ENCODE data around the gene CCDC158.

Gene CCDC158

DNA sequence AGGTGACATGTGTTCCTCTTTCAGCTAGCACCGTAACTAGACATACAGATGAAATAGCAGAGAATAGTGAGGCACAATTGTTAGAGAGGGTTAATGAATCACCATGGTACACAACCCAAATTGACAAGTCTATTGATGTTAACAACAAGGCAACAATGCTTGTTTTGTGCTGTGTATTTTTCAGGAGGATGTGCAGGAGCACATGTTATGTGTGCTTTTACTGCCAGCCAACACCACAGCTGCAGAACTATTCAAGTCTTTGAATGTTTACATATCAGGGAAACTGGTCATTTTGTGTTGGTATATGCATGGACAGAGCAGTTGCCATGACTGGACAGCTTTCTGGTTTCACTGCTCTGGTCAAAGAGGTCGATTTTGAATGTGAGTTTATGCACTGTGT is 81.6 kb downstream of the CCDC158 start:
- Histone ChIP-seq H3K4me3 (ENCODE audit: insufficient read depth, low read length, poor library complexity, severe bottlenecking) (no peak overlapping the region), H3F3A (ENCODE audit: insufficient read depth) (no peaks in the 10 kb centered on the region), H4K20me1 (ENCODE audit: low read depth, low read length) (no peaks in the 10 kb centered on the region), H3K27ac (ENCODE audit: low read depth, low read length) (no peak overlapping the region), H2AFZ (ENCODE audit: low read depth, low read length, severe bottlenecking) (no peak overlapping the region), H3K79me2 (ENCODE audit: insufficient read depth, low read length) (no peaks in the 10 kb centered on the region), H3K9me2 (replicated peaks; ENCODE audit: insufficient read depth, low read length) (no peaks in the 10 kb centered on the region), H3K27me3 (ENCODE audit: low read length) (no peaks in the 10 kb centered on the region), H3K4me2 (ENCODE audit: low read depth, low read length, poor library complexity, severe bottlenecking) (no peak overlapping the region), H3K9ac (ENCODE audit: low read length) (no peak overlapping the region), H3K36me3 (ENCODE audit: low read length) (no peaks in the 10 kb centered on the region), H3K9me3 (ENCODE audit: insufficient read depth, low read length) (no peaks in the 10 kb centered on the region)
- TF ChIP-seq, protein P1, sequence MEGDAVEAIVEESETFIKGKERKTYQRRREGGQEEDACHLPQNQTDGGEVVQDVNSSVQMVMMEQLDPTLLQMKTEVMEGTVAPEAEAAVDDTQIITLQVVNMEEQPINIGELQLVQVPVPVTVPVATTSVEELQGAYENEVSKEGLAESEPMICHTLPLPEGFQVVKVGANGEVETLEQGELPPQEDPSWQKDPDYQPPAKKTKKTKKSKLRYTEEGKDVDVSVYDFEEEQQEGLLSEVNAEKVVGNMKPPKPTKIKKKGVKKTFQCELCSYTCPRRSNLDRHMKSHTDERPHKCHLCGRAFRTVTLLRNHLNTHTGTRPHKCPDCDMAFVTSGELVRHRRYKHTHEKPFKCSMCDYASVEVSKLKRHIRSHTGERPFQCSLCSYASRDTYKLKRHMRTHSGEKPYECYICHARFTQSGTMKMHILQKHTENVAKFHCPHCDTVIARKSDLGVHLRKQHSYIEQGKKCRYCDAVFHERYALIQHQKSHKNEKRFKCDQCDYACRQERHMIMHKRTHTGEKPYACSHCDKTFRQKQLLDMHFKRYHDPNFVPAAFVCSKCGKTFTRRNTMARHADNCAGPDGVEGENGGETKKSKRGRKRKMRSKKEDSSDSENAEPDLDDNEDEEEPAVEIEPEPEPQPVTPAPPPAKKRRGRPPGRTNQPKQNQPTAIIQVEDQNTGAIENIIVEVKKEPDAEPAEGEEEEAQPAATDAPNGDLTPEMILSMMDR (IDR thresholded peaks at IDR 0.05; ENCODE audit: insufficient read depth, low read length, poor library complexity, severe bottlenecking): no peak
- no peak for TF ChIP-seq EZH2phosphoT487 (conservative IDR thresholded peaks at IDR 0.05; ENCODE audit: low read length)

DNA sequence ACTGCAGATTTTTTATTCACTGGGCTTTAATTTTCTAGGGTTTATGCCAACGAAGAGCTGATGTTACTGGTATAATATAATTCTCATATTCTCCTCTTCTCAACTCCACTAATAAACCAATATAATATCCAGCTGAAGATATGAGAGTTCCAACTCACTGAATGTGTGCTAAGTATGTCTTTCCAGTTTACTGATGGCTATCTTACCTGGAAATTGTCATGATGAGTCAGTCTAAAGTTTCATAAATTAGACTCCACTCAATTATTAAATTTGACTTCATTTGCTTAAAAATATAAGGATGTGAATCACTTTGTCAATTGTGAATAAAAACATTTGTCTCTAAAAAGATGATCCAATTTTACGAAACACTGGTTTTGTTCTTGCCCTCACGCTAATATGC is 86.1 kb downstream of the CCDC158 start:
- Histone ChIP-seq H3K36me3 (ENCODE audit: low read length) (no peaks in the 10 kb centered on the region), H4K20me1 (ENCODE audit: low read depth, low read length) (no peaks in the 10 kb centered on the region), H3K9me3 (ENCODE audit: insufficient read depth, low read length) (no peaks in the 10 kb centered on the region), H3K4me2 (ENCODE audit: low read depth, low read length, poor library complexity, severe bottlenecking) (no peak overlapping the region), H2AFZ (ENCODE audit: low read depth, low read length, severe bottlenecking) (no peak overlapping the region), H3K4me3 (ENCODE audit: insufficient read depth, low read length, poor library complexity, severe bottlenecking) (no peak overlapping the region), H3K9me2 (replicated peaks; ENCODE audit: insufficient read depth, low read length) (no peaks in the 10 kb centered on the region), H3K9ac (ENCODE audit: low read length) (no peak overlapping the region), H3K27ac (ENCODE audit: low read depth, low read length) (no peak overlapping the region), H3K79me2 (ENCODE audit: insufficient read depth, low read length) (no peaks in the 10 kb centered on the region), H3K27me3 (ENCODE audit: low read length) (no peaks in the 10 kb centered on the region), H3F3A (ENCODE audit: insufficient read depth) (no peaks in the 10 kb centered on the region)
- no peak for TF ChIP-seq EZH2phosphoT487 (conservative IDR thresholded peaks at IDR 0.05; ENCODE audit: low read length)
- TF ChIP-seq, protein P1 (IDR thresholded peaks at IDR 0.05; ENCODE audit: insufficient read depth, low read length, poor library complexity, severe bottlenecking): no peak

GRCh38 chr4:76326515-76326914 is 94.4 kb downstream of the CCDC158 start:
- H3K4me3 ChIP-seq (ENCODE audit: insufficient read depth, low read length, poor library complexity, severe bottlenecking): no peak overlapping the region
- no peaks in the 10 kb centered on the region for H3K9me3 ChIP-seq (ENCODE audit: insufficient read depth, low read length)
- no peaks in the 10 kb centered on the region for H3K79me2 ChIP-seq (ENCODE audit: insufficient read depth, low read length)
- H3K27me3 ChIP-seq (ENCODE audit: low read length): no peaks in the 10 kb centered on the region
- no peak overlapping the region for H2AFZ ChIP-seq (ENCODE audit: low read depth, low read length, severe bottlenecking)
- TF ChIP-seq, protein P1 (IDR thresholded peaks at IDR 0.05; ENCODE audit: insufficient read depth, low read length, poor library complexity, severe bottlenecking): no peak
- TF ChIP-seq EZH2phosphoT487 (conservative IDR thresholded peaks at IDR 0.05; ENCODE audit: low read length): no peak
- H4K20me1 ChIP-seq (ENCODE audit: low read depth, low read length): no peaks in the 10 kb centered on the region
- H3K9ac ChIP-seq (ENCODE audit: low read length): no peak overlapping the region
- H3K4me2 ChIP-seq (ENCODE audit: low read depth, low read length, poor library complexity, severe bottlenecking): no peak overlapping the region
- H3K27ac ChIP-seq (ENCODE audit: low read depth, low read length): no peak overlapping the region
- H3K9me2 ChIP-seq (replicated peaks; ENCODE audit: insufficient read depth, low read length): no peaks in the 10 kb centered on the region
- H3K36me3 ChIP-seq (ENCODE audit: low read length): no peaks in the 10 kb centered on the region
- no peaks in the 10 kb centered on the region for H3F3A ChIP-seq (ENCODE audit: insufficient read depth)
